Transverse colon (tissue), 4 donors: ENCODE measurements around the gene NXPE4. TPM values are rescaled to one million over a fixed set of nuclear protein-coding genes. Genes with fewer than 3 reads are reported as not detected.

Experiments used
- DNase-seq: peaks from one replicate; pipeline ENCODE4 v3.0.0-alpha.2; 2019
- H3K27ac ChIP-seq, 4 donors: fragments of 200-600 bp; sonication (generic); 2 replicates each; pipeline ENCODE4 v1.5.1; 2016 to 2018; ENCODE audit warnings: inconsistent platforms in 4 of 4
- H3K27me3 ChIP-seq: fragments of 200-600 bp; sonication (generic); 2 replicates; pipeline ENCODE4 v1.5.1; 2017; ENCODE audit warnings: inconsistent platforms
- H3K36me3 ChIP-seq, 4 donors: fragments of 200-600 bp; sonication (generic); 2 replicates each; pipeline ENCODE4 v1.5.1; 2017 to 2019; ENCODE audit warnings: inconsistent platforms in 4 of 4
- H3K4me1 ChIP-seq, 4 donors: fragments of 200-600 bp; sonication (generic); 2 replicates each; pipeline ENCODE4 v1.5.1; 2017 to 2020; ENCODE audit warnings: inconsistent platforms in 4 of 4
- H3K4me3 ChIP-seq, 4 donors: fragments of 200-600 bp; sonication (generic); 1 replicate in 1 of 4; 2 replicates in 3 of 4; pipeline versions ENCODE4 v1.5.1 to v1.6.1; 2017 to 2019; ENCODE audit warnings: inconsistent platforms in 4 of 4
- H3K9me3 ChIP-seq, 2 donors: fragments of 200-600 bp; sonication (generic); 2 replicates each; pipeline ENCODE4 v1.5.1; 2017 to 2019; ENCODE audit warnings: inconsistent platforms in 2 of 2
- EP300 ChIP-seq: sonication (generic); formaldehyde crosslinking; IDR thresholded peaks from one replicate; pipeline ENCODE4 v1.6.1; 2017; ENCODE audit warnings: antibody characterized with exemption, low read depth
- POLR2A ChIP-seq: fragments of 450-650 bp; IDR thresholded peaks from one replicate; pipeline ENCODE4 v1.6.1; 2016; ENCODE audit warnings: antibody characterized with exemption, mild to moderate bottlenecking, moderate library complexity
- POLR2AphosphoS5 ChIP-seq, 3 donors: sonication (generic); formaldehyde crosslinking; IDR thresholded peaks; one replicate each; pipeline ENCODE4 v1.6.1; 2016; ENCODE audit warnings: antibody characterized with exemption in 3 of 3
- WGBS, 2 donors: methylation state at CpG; one replicate each; pipeline ENCODE4 v1.1.5; 2018; ENCODE audit warnings: low coverage in 1 of 2; 5-methylcytosine and 5-hydroxymethylcytosine counted together
- in situ Hi-C, 4 donors: fragments of 200-750 bp; cut with MboI; loops; one replicate each; pipeline versions ENCODE4 v1.15.0 to v1.15.1; 2017; ENCODE audit warnings: low sequenced_read_pairs in 3 of 4, low pct_ligation_motif_present in 1 of 4, low pct_unique_long_range_greater_than_20kb in 1 of 4
- intact Hi-C: fragments of 100-400 bp; cut with DNase I; formaldehyde crosslinking; loops from one replicate; pipeline ENCODE4 v1.15.1; 2023; ENCODE audit warnings: low total_unique reads
- total RNA-seq, 4 donors: library from RNA; depleted of rRNA; stranded (reverse); fragments of >200 nt; gene quantifications; one replicate each; pipeline ENCODE4 v1.1.0, GENCODE V29; 2016
- TF ChIP-seq, protein P1 (sequence below), 5 experiments: fragments of 200-600 bp in 3 of 5; fragments of 450-650 bp in 2 of 5; sonication (generic) in 3 of 5; IDR thresholded peaks; 1 replicate in 2 of 5; 2 replicates in 3 of 5; pipeline ENCODE4 v1.5.1; 2016 to 2017; ENCODE audit warnings: antibody characterized with exemption in 5 of 5, inconsistent platforms in 3 of 5, mild to moderate bottlenecking in 2 of 5, moderate library complexity in 1 of 5

The NXPE4 gene
- total RNA-seq, 4 donors from 2014 or later: 184 to 292 (median 263) TPM

DNA sequence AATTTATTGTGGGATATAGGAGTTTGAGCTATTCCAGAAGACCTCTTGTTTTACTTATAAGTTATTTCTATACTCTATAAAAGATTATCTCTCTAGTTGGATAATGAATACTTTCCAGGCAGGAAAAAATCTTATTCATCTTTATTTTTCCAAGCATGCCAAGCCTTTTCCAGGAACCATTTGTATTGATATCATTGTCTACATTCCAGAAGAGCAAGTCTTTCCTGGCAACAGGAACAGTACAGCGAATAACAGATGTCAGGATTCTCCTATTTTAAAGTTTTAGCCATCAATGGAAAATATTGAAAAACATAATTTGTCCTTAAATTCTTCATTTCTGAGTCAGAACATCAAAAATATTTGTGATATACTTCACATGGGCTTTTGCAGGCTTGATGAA is 30.8 kb downstream of the NXPE4 start:
- Histone ChIP-seq H3K9me3 (no peaks in the 10 kb centered on the region), H3K36me3 (no peaks in the 10 kb centered on the region), H3K27ac (no peak overlapping the region), H3K4me1 (peaks cover 0 to 19% (median 8%) of the 10 kb centered on the region in 4 donors), H3K4me3 (no peak overlapping the region), H3K27me3 (no peaks in the 10 kb centered on the region)
- in situ Hi-C loops (loop anchor here in 1 of 4 donors (25.0 kb wide), 1 partner anchor 97 kb away; no protein-coding TSS in a partner anchor), intact Hi-C loops (no loop called here)
- 76% methylated on average over 1 of the region's 1 CpG; no CpG with 5 or more reads in 1 of the 2 donors for WGBS, 2 donors
- no peak for DNase-seq
- TF ChIP-seq POLR2AphosphoS5 (IDR thresholded peaks at IDR 0.05): no peak
- TF ChIP-seq EP300: no peak
- TF ChIP-seq, protein P1, sequence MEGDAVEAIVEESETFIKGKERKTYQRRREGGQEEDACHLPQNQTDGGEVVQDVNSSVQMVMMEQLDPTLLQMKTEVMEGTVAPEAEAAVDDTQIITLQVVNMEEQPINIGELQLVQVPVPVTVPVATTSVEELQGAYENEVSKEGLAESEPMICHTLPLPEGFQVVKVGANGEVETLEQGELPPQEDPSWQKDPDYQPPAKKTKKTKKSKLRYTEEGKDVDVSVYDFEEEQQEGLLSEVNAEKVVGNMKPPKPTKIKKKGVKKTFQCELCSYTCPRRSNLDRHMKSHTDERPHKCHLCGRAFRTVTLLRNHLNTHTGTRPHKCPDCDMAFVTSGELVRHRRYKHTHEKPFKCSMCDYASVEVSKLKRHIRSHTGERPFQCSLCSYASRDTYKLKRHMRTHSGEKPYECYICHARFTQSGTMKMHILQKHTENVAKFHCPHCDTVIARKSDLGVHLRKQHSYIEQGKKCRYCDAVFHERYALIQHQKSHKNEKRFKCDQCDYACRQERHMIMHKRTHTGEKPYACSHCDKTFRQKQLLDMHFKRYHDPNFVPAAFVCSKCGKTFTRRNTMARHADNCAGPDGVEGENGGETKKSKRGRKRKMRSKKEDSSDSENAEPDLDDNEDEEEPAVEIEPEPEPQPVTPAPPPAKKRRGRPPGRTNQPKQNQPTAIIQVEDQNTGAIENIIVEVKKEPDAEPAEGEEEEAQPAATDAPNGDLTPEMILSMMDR (IDR thresholded peaks at IDR 0.05): no peak
- no peak for TF ChIP-seq POLR2A

GRCh38 chr11:114563077-114563476 is 32.5 kb downstream of the NXPE4 start:
- 59 to 60% methylated on average over 2 of the region's 2 CpGs for WGBS, 2 donors
- Histone ChIP-seq H3K9me3 (no peaks in the 10 kb centered on the region), H3K4me1 (peaks cover 0 to 19% (median 8%) of the 10 kb centered on the region in 4 donors), H3K36me3 (no peaks in the 10 kb centered on the region), H3K27me3 (no peaks in the 10 kb centered on the region), H3K27ac (peak overlapping the region in 2 of 4 donors; percentile 12 to 37), H3K4me3 (no peak overlapping the region)
- in situ Hi-C loops (loop anchor here in 1 of 4 donors (25.0 kb wide), 1 partner anchor 99 kb away; no protein-coding TSS in a partner anchor), intact Hi-C loops (no loop called here)
- no peak for DNase-seq
- TF ChIP-seq POLR2AphosphoS5 (IDR thresholded peaks at IDR 0.05) (no peak), EP300 (no peak), POLR2A (no peak)
- TF ChIP-seq, protein P1 (IDR thresholded peaks at IDR 0.05): no peak

GRCh38 chr11:114562166-114562916 is 33.2 kb downstream of the NXPE4 start:
- no peak for DNase-seq
- Histone ChIP-seq H3K4me3 (no peak overlapping the region), H3K36me3 (no peaks in the 10 kb centered on the region), H3K27ac (peak overlapping the region in 2 of 4 donors; percentile 12 to 37), H3K4me1 (peaks cover 0 to 19% (median 8%) of the 10 kb centered on the region in 4 donors), H3K9me3 (no peaks in the 10 kb centered on the region), H3K27me3 (no peaks in the 10 kb centered on the region)
- TF ChIP-seq POLR2A (no peak), EP300 (no peak), POLR2AphosphoS5 (IDR thresholded peaks at IDR 0.05) (no peak)
- TF ChIP-seq, protein P1 (IDR thresholded peaks at IDR 0.05): no peak
- WGBS, 2 donors: 30 to 31% methylated on average over 3 of the region's 3 CpGs
- intact Hi-C loops: no loop called here
- in situ Hi-C loops: loop anchor here in 1 of 4 donors (25.0 kb wide), 1 partner anchor 100 kb away; no protein-coding TSS in a partner anchor

DNA sequence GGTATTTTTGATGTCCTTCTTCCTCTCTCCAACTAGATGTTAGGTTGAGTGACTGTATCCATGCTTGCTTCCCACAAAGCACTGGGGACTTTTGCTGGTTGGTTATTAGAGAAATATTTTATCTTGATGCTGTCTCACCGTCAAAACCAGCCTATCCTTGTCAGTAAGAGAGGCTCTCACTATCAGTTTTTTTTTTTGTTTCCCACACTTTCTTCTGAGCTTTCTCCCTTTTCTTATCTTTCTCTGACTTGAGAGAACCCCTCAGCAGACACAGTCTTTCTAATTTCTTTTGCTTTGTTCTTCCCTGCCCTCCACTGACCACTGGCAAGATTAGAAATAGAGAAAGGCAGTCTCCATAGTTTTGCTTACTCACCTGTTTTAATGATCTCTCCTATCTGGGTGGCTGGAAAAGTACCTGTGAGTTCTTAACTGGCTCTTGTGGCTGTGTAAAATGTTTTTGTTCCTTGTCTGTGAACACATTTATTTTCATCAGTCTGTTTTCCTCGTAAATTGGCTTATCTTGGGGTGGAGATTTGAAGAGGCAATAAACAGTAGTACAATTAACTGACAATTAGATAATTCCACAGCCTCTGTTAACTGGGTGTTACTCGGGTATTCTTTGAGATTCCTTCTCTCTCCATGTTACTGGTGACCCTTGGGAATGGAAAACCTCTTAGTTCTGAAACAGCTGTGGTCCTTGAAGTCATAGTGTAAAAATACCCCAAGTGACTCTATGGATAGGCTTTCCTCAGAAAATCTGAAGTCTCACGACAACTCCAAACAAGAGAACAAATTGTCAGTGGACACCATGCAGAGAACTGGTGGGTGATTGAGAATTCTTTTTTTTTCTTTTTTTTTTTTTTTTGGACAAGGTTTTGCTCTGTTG is 35.9 kb downstream of the NXPE4 start, which contains the start of gene NXPE1:
NXPE1 (minus strand) TSS at position 457 of the 886 bp plus-strand sequence. CDS start 8,680 bp downstream, outside the sequence.
- Histone ChIP-seq H3K27me3 (no peaks in the 10 kb centered on the region), H3K36me3 (no peaks in the 10 kb centered on the region), H3K9me3 (no peaks in the 10 kb centered on the region), H3K27ac (peak within 1 kb of the TSS; percentile 77 to 81 (median 78)), H3K4me3 (peak within 1 kb of the TSS; percentile 3 to 46 (median 41)), H3K4me1 (peaks cover 0 to 29% (median 15%) of the 10 kb centered on the region in 4 donors)
- intact Hi-C loops (no loop called here), in situ Hi-C loops (loop anchor here in 1 of 4 donors (25.0 kb wide), 1 partner anchor 103 kb away; no protein-coding TSS in a partner anchor)
- 35 to 36% methylated on average over 4 of the region's 4 CpGs for WGBS, 2 donors
- TF ChIP-seq EP300 (no peak), POLR2AphosphoS5 (IDR thresholded peaks at IDR 0.05) (peak; percentile 17 to 90 (median 69)), POLR2A (peak; percentile 45)
- TF ChIP-seq, protein P1 (IDR thresholded peaks at IDR 0.05): no peak
- no peak for DNase-seq
